Measurements from ENCODE around the gene CRABP2.

GRCh38 chr1:156709031-156709430, 3.6 kb upstream of the CRABP2 start:
- TF ChIP-seq CTCF (IDR thresholded peaks at IDR 0.05) (no peak), EZH2phosphoT487 (IDR thresholded peaks at IDR 0.05) (no peak)
